ENCODE measurements around the gene ANP32E.
"Not testable (repeated sequence)": the region's sequence is repeated elsewhere in the genome, so short reads cannot be mapped to it uniquely, and the experiment has no call there.

Gene ANP32E

GRCh38 chr1:150210091-150210490 is 25.8 kb downstream of the ANP32E start:
- Mint-ChIP-seq H3K36me3 (no peaks in the 10 kb centered on the region), H3K4me1 (peaks cover 11% of the 10 kb centered on the region), H3K9me3 (no peaks in the 10 kb centered on the region), H3K27ac (no peak overlapping the region), H3K27me3 (no peaks in the 10 kb centered on the region), H3K4me3 (no peak overlapping the region)
- ATAC-seq = no peak

GRCh38 chr1:150208460-150208859 is 27.5 kb downstream of the ANP32E start:
- not testable (repeated sequence) for ATAC-seq, H3K4me1 Mint-ChIP-seq, H3K9me3 Mint-ChIP-seq, H3K27ac Mint-ChIP-seq, H3K36me3 Mint-ChIP-seq, H3K4me3 Mint-ChIP-seq, H3K27me3 Mint-ChIP-seq

- H3K27ac Mint-ChIP-seq = no peak overlapping the region
- H3K4me1 Mint-ChIP-seq = no peaks in the 10 kb centered on the region
- H3K4me3 Mint-ChIP-seq = no peak overlapping the region
- H3K9me3 Mint-ChIP-seq = no peaks in the 10 kb centered on the region
- H3K27me3 Mint-ChIP-seq = no peaks in the 10 kb centered on the region
- no peaks in the 10 kb centered on the region for H3K36me3 Mint-ChIP-seq
- ATAC-seq = no peak
These were observed 28.5 kb downstream of the ANP32E start for GRCh38 chr1:150207281-150207971.

GRCh38 chr1:150196417-150196816 is 39.5 kb downstream of the ANP32E start:
- no peak for ATAC-seq
- Mint-ChIP-seq H3K4me1 (no peaks in the 10 kb centered on the region), H3K27ac (no peak overlapping the region), H3K36me3 (no peaks in the 10 kb centered on the region), H3K9me3 (no peaks in the 10 kb centered on the region), H3K27me3 (no peaks in the 10 kb centered on the region), H3K4me3 (no peak overlapping the region)

GRCh38 chr1:150194381-150195031 is 41.4 kb downstream of the ANP32E start:
- H3K36me3 Mint-ChIP-seq = no peaks in the 10 kb centered on the region
- no peak overlapping the region for H3K27ac Mint-ChIP-seq
- H3K4me1 Mint-ChIP-seq = no peaks in the 10 kb centered on the region
- H3K27me3 Mint-ChIP-seq = no peaks in the 10 kb centered on the region
- H3K9me3 Mint-ChIP-seq = no peaks in the 10 kb centered on the region
- ATAC-seq = no peak
- no peak overlapping the region for H3K4me3 Mint-ChIP-seq

- H3K9me3 Mint-ChIP-seq = no peaks in the 10 kb centered on the region
- no peaks in the 10 kb centered on the region for H3K36me3 Mint-ChIP-seq
- peaks cover 9% of the 10 kb centered on the region for H3K4me1 Mint-ChIP-seq
- no peak overlapping the region for H3K27ac Mint-ChIP-seq
- no peak overlapping the region for H3K4me3 Mint-ChIP-seq
- ATAC-seq = no peak
- H3K27me3 Mint-ChIP-seq = no peaks in the 10 kb centered on the region
These were observed 43.9 kb downstream of the ANP32E start for GRCh38 chr1:150192012-150192411.

- Mint-ChIP-seq H3K4me3 (peak overlapping the region; percentile 52), H3K36me3 (no peaks in the 10 kb centered on the region), H3K27me3 (no peaks in the 10 kb centered on the region), H3K4me1 (peaks cover 16% of the 10 kb centered on the region), H3K27ac (peak overlapping the region; percentile 73), H3K9me3 (no peaks in the 10 kb centered on the region)
- ATAC-seq = no peak
These were observed 48.4 kb downstream of the ANP32E start for GRCh38 chr1:150187560-150187931.

GRCh38 chr1:150186789-150187559 is 48.9 kb downstream of the ANP32E start:
- Mint-ChIP-seq H3K27ac (peak overlapping the region; percentile 73), H3K9me3 (no peaks in the 10 kb centered on the region)

GRCh38 chr1:150186438-150186788 is 49.5 kb downstream of the ANP32E start:
- Mint-ChIP-seq H3K27ac (peak overlapping the region; percentile 73), H3K4me1 (peaks cover 16% of the 10 kb centered on the region), H3K4me3 (peak overlapping the region; percentile 52)
- H3K36me3 Mint-ChIP-seq, H3K9me3 Mint-ChIP-seq, H3K27me3 Mint-ChIP-seq, ATAC-seq: not testable (repeated sequence)

More at GRCh38 chr1:150186789-150187559, 48.9 kb downstream of the ANP32E start:
- Mint-ChIP-seq H3K36me3 (no peaks in the 10 kb centered on the region), H3K27me3 (no peaks in the 10 kb centered on the region), H3K4me3 (peak overlapping the region; percentile 52), H3K4me1 (peaks cover 16% of the 10 kb centered on the region)
- peak; percentile 88 for ATAC-seq

GRCh38 chr1:150185481-150185880 is 50.4 kb downstream of the ANP32E start:
- no peak overlapping the region for H3K4me3 Mint-ChIP-seq
- H3K9me3 Mint-ChIP-seq = no peaks in the 10 kb centered on the region
- no peak for ATAC-seq
- no peaks in the 10 kb centered on the region for H3K27me3 Mint-ChIP-seq
- peaks cover 16% of the 10 kb centered on the region for H3K4me1 Mint-ChIP-seq
- H3K27ac Mint-ChIP-seq = no peak overlapping the region
- no peaks in the 10 kb centered on the region for H3K36me3 Mint-ChIP-seq

- Mint-ChIP-seq H3K27me3 (no peaks in the 10 kb centered on the region), H3K4me1 (peaks cover 16% of the 10 kb centered on the region), H3K9me3 (no peaks in the 10 kb centered on the region), H3K4me3 (no peak overlapping the region), H3K27ac (no peak overlapping the region), H3K36me3 (no peaks in the 10 kb centered on the region)
- no peak for ATAC-seq
These were observed 52.9 kb downstream of the ANP32E start for GRCh38 chr1:150183061-150183460.

GRCh38 chr1:150182247-150182646 is 53.7 kb downstream of the ANP32E start:
- H3K36me3 Mint-ChIP-seq = no peaks in the 10 kb centered on the region
- no peak for ATAC-seq
- H3K4me3 Mint-ChIP-seq = no peak overlapping the region
- no peak overlapping the region for H3K27ac Mint-ChIP-seq
- H3K9me3 Mint-ChIP-seq = no peaks in the 10 kb centered on the region
- H3K27me3 Mint-ChIP-seq = no peaks in the 10 kb centered on the region
- peaks cover 9% of the 10 kb centered on the region for H3K4me1 Mint-ChIP-seq

GRCh38 chr1:150180474-150180873 is 55.4 kb downstream of the ANP32E start:
- Mint-ChIP-seq H3K4me1 (peaks cover 4% of the 10 kb centered on the region), H3K4me3 (no peak overlapping the region)

GRCh38 chr1:150179867-150180266 is 56.0 kb downstream of the ANP32E start:
- Mint-ChIP-seq H3K27ac (no peak overlapping the region), H3K9me3 (no peaks in the 10 kb centered on the region), H3K4me1 (peaks cover 4% of the 10 kb centered on the region), H3K36me3 (no peaks in the 10 kb centered on the region), H3K4me3 (no peak overlapping the region), H3K27me3 (no peaks in the 10 kb centered on the region)
- no peak for ATAC-seq

More at GRCh38 chr1:150180474-150180873, 55.4 kb downstream of the ANP32E start:
- no peak for ATAC-seq
- H3K27me3 Mint-ChIP-seq = no peaks in the 10 kb centered on the region
- H3K36me3 Mint-ChIP-seq = no peaks in the 10 kb centered on the region
- no peaks in the 10 kb centered on the region for H3K9me3 Mint-ChIP-seq
- H3K27ac Mint-ChIP-seq = no peak overlapping the region

GRCh38 chr1:150178548-150178947 is 57.4 kb downstream of the ANP32E start:
- Mint-ChIP-seq H3K9me3 (no peaks in the 10 kb centered on the region), H3K36me3 (no peaks in the 10 kb centered on the region), H3K27ac (no peak overlapping the region), H3K4me1 (peaks cover 4% of the 10 kb centered on the region), H3K27me3 (no peaks in the 10 kb centered on the region), H3K4me3 (no peak overlapping the region)
- ATAC-seq = no peak

GRCh38 chr1:150176593-150176992 is 59.3 kb downstream of the ANP32E start:
- Mint-ChIP-seq H3K4me1 (no peaks in the 10 kb centered on the region), H3K27me3 (no peaks in the 10 kb centered on the region), H3K36me3 (no peaks in the 10 kb centered on the region), H3K9me3 (no peaks in the 10 kb centered on the region), H3K27ac (no peak overlapping the region), H3K4me3 (no peak overlapping the region)
- ATAC-seq = no peak
